HL-60 (cell line): ENCODE measurements around the gene ATP2B1.

Experiments
- CTCF ChIP-seq: IDR thresholded peaks from one replicate; pipeline ENCODE4 v1.5.1; 2011; ENCODE audit warnings: low read length, control low read depth, inconsistent platforms; ENCODE audit not compliant: insufficient read depth
- GABPA ChIP-seq: IDR thresholded peaks from 2 replicates; pipeline ENCODE4 v1.6.1; 2012; ENCODE audit warnings: low read depth
- POLR2AphosphoS5 ChIP-seq: IDR thresholded peaks from 2 replicates; pipeline ENCODE4 v1.6.1; 2012; ENCODE audit warnings: low read depth
- REST ChIP-seq: IDR thresholded peaks from 2 replicates; pipeline ENCODE4 v1.6.1; 2012; ENCODE audit warnings: low read depth; ENCODE audit not compliant: insufficient replicate concordance

- TF ChIP-seq REST (no peak), CTCF (no peak), POLR2AphosphoS5 (no peak), GABPA (no peak)
Observed at GRCh38 chr12:89691659-89692058, 17.0 kb downstream of the ATP2B1 start.
